Measurements from ENCODE around the gene DAO.

DNA sequence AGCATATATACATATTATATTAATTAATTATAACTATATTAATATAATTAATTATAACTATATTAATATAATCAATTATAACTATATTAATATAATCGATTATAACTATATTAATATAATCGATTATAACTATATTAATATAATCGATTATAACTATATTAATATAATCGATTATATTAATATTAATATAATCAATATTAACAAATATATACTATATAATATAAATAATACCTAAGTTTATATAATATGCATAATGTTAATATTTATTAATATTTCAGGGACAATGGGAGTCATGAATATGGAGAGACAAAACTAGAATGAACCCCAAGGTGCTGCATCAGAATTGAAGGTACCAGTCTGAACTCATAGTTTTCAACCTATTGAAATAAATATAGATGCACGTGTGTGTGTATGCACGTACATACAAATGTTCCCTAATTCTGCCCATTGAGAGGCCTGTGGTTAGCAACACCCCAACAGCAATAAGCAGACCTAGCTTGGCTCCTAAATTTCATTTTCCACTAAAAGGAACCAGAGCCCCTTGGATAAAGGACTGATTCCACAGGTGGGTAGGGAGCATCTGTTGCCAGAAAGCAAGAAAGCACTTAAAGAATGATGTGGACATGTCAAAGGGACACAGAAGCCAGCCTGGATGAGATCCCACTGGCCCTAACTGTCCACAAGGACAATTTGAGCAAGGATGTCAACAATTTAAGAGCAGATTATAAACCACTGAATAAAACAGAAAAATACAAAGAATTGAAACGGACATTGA, 43.8 kb upstream of the DAO start:
- TF ChIP-seq, protein P1, sequence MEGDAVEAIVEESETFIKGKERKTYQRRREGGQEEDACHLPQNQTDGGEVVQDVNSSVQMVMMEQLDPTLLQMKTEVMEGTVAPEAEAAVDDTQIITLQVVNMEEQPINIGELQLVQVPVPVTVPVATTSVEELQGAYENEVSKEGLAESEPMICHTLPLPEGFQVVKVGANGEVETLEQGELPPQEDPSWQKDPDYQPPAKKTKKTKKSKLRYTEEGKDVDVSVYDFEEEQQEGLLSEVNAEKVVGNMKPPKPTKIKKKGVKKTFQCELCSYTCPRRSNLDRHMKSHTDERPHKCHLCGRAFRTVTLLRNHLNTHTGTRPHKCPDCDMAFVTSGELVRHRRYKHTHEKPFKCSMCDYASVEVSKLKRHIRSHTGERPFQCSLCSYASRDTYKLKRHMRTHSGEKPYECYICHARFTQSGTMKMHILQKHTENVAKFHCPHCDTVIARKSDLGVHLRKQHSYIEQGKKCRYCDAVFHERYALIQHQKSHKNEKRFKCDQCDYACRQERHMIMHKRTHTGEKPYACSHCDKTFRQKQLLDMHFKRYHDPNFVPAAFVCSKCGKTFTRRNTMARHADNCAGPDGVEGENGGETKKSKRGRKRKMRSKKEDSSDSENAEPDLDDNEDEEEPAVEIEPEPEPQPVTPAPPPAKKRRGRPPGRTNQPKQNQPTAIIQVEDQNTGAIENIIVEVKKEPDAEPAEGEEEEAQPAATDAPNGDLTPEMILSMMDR (IDR thresholded peaks at IDR 0.05): no peak
- no peak for TF ChIP-seq POLR2A (IDR thresholded peaks at IDR 0.05)

Measured in ovary (tissue), 3 donors.